HUDEP-2 (cell line): Measurements from ENCODE around the gene UNC119B.

Source experiments
- DNase-seq, 76 experiments: peaks; one replicate each; lab custom pipeline; 2025; ENCODE audit not compliant: unreplicated experiment in 76 of 76; lab: John Stamatoyannopoulos, UW

UNC119B gene

DNA sequence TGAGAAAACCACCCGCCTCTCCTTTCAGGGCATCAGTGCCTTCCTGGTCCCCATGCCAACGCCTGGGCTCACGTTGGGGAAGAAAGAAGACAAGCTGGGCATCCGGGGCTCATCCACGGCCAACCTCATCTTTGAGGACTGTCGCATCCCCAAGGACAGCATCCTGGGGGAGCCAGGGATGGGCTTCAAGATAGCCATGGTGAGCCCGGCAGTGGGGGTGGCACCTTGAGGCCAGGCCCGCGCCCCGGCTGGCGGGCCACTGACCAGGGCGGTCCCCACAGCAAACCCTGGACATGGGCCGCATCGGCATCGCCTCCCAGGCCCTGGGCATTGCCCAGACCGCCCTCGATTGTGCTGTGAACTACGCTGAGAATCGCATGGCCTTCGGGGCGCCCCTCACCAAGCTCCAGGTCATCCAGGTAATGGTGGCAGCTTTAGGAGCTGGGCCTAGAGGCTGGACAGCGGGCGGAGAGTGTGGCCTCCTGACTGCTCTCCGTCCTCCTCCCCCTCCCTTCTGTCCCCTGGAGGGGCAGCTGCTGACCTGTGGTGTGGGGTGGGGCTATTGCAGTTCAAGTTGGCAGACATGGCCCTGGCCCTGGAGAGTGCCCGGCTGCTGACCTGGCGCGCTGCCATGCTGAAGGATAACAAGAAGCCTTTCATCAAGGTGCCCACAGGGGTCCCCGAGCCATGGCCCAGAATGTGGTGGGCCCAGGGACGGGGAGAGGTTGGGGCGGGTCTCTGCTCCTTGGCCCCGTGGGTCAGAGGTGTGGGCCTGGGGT is 28.2 kb downstream of the UNC119B start:
- no peak for DNase-seq

DNA sequence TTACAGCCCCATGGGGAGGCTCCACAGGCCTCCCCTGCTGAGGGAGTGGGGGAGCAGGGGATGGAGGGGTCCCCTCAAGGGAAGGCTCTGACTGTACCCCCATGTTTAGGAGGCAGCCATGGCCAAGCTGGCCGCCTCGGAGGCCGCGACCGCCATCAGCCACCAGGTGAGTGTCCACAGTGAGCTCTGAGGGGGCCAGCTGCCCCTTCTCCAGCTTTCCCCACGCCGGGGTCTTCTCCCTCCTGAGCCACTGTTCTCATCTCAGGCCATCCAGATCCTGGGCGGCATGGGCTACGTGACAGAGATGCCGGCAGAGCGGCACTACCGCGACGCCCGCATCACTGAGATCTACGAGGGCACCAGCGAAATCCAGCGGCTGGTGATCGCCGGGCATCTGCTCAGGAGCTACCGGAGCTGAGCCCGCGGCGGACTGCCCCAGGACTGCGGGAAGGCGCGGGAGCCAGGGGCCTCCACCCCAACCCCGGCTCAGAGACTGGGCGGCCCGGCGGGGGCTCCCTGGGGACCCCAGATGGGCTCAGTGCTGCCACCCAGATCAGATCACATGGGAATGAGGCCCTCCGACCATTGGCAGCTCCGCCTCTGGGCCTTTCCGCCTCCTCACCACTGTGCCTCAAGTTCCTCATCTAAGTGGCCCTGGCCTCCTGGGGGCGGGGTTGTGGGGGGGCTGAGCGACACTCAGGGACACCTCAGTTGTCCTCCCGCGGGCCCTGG is 28.9 kb downstream of the UNC119B start:
- no peak for DNase-seq

DNA sequence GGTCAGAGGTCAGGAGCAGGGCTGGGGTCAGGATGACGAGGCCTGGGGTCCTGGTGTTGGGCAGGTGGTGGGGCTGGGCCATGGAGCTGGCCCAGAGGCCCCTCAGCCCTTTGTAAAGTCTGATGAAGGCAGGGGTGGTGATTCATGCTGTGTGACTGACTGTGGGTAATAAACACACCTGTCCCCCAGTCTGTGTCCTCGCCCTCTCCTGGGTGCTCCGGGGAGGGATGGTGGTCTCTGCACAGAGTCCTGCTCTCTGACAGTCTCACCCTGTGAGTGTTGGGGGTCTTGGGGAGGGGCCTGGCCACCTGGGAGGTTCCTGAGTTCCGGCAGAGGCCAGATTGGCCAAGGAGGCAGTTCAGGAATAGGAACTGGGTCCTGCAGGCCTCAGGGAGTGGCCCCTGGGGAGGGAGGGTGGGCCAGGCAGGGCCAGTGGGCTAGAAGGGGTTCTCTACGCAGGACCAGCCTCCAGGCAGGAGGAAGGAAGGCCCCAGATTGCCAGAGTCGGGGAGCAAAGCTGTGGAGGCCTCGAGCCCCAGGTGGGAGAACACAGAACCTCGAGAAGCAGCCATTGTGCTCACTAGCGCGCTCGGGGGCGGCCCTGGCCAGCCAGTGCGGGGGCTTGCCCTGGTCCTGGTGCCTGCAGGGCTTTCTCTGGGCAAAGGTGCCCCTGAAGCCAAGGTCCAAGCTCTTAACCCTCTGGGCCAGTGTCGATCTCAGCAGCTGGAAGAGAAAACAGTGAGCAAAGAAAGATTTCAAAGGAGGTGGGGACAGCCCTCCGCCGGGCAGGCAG is 29.8 kb downstream of the UNC119B start:
- no peak for DNase-seq

DNA sequence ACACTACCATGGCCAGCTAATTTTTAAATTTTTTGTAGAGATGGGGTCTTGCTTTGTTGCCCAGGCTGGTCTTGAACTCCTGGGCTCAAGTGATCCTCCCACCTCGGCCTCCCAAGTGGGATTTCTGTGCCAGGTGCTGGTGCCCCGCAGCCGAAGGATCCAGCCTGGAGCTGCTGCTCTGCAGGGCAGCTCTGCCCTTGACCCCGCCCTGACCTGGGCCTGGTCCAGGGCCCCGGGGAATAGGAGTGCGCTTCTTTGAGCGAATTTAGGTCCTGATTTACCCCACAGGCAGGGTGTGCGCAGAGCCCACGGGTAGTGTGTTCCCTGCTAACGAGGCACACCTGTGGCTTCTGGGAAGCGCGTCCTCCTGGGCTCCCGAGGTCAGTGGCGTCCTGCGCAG is 30.6 kb downstream of the UNC119B start:
- no peak for DNase-seq

DNA sequence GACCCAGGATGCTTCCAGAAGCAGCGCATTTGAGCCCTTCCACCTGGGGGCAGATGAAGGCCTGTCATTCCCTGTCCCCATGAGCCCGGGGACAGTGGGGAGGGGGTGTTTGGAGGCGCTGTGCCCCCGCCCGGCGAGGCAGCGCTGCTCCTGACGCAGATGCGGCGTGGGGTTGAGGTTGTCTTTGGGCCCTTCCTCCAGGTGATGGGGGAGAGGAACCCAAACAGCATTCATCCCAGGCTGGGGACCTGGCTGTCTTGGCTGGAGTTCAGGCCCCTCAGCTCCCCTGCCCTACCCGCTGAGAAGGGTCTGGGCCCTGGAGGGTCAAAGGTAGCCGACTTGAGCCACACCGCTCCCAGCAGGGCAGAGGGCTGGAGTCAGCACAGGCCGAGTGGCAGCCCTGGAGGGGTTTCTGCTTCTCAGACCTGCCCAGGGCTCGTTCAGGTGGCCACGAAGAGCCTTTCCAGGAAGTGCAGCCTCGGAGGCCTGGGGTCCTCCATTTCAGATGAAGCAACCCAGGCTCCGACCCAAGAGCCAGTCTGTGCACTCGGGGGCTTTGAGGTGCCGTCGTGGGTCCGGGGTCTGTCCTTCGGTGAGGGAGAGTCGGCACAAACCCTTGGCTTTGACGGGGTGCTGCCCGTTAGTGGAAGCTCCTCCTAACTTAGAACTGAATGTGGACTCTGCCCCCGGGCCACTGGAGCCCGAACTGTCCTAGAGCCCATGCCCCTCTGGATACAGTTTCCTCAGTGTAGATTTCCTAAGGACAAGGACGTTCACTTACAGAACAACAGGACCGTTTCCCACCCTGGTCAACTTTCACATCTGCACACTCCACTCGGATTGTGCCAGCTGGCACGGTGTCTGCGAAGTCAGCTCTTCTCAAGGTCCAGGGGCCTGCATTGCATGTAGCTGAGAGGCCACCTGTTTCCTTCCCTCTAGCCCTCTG is 31.5 kb downstream of the UNC119B start:
- no peak for DNase-seq

DNA sequence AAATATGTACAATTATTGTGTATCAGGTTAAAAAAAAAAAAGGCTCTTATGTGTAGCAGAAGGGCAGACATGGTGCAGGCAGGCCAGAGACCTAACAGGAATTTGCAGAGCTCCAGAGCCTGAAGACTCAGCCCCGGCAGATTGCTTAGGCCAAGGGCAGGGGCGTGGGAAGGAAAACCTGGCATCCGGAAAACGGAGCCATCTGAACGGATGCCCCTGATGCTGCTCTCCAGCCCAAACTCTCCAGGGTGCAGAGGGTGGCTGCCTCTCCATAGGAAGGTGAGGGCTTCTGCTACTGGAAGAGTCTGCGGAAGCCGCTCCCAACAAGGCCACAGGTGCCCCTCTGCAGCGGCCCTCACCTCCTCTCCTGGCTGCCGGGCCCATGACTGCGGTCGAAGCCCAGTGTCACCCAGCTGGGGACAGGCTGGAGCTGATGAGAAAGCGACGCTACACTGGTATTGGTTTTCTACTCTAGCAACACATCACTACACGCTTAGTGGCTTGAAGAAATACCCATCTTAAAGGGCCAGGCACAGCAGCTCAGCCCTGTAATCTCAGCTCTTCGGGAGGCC is 34.8 kb downstream of the UNC119B start:
- DNase-seq, result no peak

DNA sequence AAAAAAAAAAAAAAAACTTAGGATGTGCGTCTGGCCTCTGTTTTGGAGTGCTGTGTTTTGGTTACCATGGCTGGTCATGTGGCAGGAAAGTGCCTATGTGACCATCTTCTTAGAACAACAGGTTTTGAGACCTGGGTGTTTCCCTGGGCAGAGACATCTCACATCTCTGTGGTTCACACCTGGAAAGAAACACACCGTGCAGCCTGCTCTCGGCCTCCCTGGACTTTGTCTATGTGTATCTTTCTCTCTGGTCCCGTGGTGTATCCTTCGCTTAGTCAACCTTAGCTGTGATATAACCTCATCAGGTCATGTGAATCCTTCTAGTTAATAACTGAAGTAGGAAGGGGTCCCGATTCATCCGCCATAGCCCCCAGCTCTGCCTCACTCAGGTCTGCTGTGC is 38.0 kb downstream of the UNC119B start:
- no peak for DNase-seq

DNA sequence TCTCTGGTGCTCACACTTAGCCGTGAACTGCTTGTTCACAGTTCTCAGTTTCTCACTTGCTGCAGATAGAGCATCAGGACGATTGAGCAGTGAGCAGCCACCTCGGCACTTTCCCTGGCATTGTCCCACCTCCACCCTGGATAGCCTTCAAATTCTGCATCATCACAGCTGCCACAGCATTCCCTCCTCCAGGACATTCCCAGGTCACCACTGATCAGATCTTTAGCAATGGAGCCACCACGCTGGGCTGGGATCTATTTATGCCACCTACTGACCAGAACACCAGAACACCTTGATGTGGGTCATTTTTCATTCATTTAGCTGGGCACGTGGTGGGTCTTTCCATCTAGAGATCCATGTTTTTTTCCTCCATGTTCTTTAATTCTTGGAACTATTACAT is 39.0 kb downstream of the UNC119B start:
- DNase-seq, result no peak

DNA sequence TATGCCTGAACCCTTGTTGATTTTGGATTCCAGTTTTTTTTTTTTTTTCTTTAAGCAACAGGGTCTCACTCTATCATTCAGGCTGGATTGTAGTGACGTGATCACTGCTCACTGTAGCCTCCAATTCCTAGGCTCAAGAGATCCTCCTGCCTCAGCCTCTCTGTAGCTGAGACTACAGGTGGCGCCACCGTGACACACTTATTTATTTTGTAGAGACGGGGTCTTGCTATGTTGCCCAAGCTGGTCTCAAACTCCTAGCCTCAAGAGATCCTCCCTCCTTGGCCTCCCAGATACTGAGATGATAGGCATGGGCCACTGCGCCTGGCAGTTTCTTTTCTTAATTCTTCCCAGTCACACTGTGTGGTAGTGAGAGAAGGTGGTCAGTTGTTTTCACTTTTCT is 40.5 kb downstream of the UNC119B start:
- no peak for DNase-seq

DNA sequence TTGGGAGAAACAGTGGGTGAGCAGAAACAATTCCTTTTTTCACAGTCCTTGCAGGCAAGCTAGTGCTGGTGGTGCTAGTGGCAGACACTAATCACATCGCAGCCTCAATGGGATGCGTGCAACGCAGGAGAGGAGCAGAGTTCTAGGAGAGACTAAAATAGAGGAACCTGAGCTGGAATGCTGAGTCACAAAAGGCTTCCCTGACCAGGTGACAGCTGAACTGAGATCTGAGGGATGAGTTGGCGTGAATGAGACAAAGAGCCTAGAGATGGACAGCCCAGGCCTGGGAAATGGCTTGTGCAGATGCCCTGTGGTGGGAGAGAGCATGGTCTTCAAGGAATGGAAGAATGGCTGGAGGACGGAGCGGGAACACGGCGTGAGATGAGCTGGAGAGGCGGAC is 41.1 kb downstream of the UNC119B start:
- no peak for DNase-seq

DNA sequence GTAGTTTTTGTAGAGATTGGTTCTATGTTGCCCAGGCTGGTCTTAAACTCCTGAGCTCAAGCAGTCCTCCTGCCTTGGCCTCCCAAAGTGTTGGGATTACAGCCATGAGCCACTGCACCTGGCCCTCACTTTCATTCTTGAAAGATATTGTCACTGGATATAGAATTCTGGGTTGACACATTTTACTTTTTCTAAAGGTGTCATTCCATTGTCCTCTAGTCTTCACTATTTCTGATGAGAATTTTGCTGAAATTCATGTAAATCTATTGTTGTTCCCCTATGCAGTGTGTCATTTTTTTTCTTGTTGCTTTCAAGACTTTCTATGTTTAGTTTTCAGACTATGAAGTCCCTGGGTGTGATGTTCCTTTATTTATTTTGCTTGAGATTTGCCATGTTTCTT is 44.5 kb downstream of the UNC119B start:
- DNase-seq, result no peak

DNA sequence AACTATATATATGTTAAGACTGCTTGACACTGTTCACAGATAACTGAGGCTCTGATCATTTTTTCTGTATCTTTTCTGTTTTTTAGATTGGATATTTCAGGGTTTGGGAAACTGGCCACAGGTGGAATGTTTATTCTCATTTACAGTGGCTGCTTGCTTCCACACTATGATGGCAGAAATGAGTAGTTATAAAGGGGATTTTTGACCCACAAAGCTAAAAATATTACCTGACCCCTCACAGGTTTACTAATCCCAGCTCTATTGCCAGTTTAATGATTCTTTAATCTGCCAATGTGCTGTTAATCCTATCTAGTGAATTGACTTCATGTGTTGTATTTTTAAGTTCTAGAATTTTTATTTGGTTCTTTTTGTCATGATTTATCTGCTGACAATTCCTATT is 45.0 kb downstream of the UNC119B start:
- DNase-seq, result no peak

DNA sequence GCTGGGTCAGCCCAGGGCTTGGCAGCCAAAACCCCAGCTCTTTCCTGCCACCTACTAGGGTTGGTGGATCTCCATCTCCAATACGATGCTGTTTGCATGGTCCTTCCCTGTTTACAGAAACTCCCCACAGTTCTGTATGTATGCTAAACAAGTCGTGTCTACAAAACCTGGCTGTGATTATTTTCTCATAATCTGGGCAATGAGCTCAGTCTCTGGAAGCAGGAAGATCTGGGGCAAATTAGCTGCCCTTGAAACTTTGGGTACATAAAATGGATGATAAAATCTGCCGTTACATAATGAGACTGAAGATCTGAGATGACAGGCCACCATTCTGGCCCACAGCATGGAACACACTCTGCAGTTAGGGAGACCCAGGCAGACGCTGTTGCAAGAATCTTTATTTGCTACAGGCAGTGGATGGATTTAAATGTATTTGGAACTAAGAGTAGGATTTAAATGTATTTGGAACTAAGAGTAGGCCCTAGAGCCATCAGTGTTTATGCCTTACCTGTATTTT is 47.0 kb downstream of the UNC119B start:
- DNase-seq, result no peak

DNA sequence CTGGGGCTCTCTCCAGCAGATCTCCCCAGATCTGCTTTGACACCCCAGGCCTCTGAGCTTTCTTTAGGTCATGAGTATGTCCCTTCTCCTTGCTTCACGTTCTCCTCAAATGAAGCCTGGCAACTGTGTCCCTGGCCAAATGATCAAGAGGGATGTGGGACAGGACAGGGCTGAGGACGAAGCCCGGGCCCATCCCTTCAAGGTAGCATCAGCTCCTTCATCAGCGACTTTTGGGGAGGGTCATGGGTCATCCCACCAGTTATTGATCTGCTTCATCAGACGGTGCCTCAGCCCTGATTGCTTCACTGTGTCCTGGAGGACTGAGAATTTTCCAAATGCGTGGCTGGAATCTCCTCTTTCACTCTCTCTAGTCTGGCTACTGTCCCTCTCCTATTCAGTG is 47.7 kb downstream of the UNC119B start:
- DNase-seq, result no peak

DNA sequence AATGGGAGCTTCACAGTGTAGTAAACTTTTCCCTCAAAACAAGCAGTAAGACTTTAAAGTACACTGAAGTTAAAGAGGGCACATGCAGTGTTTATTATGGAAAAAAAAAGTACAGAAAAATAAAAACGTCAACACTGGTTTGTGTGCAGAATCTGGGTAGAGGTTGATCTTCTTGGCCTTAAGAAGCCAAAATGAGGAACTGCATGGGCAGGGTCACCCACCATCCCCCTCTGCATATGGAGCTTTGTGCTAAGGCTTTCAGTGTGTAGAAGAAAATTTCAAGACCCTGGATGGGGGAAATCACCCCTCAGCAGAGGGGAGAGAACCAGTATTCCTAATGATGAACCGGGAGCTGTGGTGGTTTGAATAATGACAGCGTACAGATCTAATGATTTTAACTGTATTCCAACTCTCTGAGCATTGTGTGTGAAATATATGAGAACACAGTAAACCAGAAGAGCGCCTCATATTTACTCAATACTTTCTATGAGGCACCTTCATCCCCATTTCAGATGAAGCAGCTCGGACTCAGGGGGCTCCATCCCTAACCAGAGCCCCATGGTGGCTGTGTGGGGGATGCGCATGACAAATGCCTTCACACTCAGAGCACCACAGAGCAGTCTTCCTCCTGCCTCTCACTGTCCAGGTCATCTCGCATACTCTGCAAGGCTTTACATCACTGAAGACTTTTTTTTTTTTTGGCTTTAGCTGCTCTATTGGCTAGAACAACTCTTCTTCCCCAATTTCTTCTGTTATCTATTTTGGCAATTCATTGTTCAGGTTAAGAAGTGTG is 48.7 kb downstream of the UNC119B start:
- DNase-seq, result no peak

DNA sequence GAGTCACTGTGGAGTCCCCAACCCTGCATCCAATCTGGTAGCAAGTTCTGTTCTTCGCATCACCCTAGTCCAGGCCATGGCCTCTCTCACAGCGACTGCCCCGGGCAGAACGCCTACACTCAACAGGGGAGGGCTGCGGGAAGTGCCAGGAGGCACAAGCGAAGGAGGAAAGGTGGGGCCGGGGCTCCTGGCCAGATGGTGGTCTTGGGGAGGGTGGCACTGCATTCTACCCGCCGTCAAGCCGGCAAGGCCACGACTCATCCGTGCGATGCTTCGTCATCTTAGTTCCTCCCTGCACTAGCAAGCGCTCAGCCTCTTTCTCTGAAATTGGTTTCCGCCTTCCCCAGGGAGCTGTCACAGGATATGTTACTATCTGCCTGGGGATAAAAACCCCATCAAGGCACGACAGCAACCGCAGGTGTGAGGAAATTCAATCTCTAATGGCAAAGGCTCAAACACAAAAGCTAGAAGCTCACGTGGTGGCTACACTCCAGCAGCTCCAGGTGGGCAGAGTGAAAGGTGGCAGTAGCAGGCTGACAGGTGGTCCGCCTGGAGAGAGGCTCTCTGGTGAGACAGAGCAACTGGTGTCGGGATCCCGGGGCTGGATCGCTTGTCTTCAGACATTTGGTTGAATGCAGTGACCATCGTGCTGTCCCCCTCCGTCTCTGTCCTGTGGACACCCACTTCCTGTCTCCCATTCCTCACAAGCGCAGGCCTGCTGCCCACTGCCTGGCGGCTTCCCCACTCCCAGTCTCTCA is 49.5 kb downstream of the UNC119B start:
- no peak for DNase-seq

DNA sequence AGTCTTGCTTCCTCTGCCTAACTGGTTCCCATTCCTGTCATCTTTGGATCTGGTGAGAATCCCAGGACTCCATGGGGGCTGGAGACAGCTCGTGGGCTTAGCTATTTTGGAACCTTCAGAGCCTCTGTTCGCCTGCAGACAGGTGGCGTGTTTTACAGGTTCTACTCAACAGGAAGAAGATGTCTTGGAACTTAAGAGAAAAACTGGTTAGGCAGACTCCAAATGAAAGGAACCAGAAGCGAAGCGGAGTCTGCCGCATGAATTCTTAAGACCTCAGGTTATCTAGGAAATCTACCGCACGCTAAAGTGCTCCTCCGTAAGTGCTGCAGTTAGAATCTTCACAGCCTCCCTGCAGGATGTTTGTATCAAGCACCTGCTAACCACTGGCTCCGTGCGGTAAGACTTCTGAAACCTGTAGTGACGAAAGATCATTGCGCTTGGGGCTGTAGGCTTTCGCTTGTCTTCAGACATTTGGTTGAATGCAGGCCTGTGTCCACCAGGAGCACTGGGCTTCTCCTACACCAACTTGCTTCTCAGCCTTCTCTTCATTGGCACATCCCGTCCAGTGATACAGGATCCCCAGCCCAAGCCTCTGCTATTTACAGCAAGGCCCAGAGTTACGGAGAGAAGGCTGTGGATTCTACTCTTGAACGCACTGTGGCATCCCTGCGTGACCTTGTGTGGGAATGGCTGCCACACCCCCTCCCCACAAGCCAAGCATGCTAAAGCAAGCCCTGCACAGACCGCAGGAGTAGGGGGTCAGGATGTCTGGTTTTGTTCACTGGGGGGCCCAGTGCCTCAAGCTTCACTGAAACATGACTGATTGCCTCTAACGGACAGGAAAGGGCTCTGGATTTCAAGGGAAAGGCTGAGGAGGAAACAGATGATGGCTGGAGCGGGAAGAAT is 50.3 kb downstream of the UNC119B start:
- no peak for DNase-seq
